SK-N-SH (cell line): ENCODE data around the gene FRAS1. TPM values are rescaled to one million over a fixed set of nuclear protein-coding genes. Genes with fewer than 3 reads are reported as not detected.
A peak's percentile ranks its signal among the peaks of the same experiment; 100 is the strongest.

Experiments used
- CTCF ChIA-PET: fragments of 300-600, 350-600 bp; formaldehyde crosslinking; extraction: SDS; loops from one replicate; lab custom pipeline; 2021; lab: Yijun Ruan, JAX
- POLR2A ChIA-PET: fragments of 350-600 bp; sonication (Branson Sonifier 250); formaldehyde crosslinking; extraction: SDS; loops from one replicate; lab custom pipeline; 2020; ENCODE audit warnings: antibody characterized with exemption, inconsistent platforms; lab: Yijun Ruan, JAX
- DNase-seq: peaks from one replicate; pipeline ENCODE4 v3.0.0; 2012
- H2AFZ ChIP-seq: fragments of 200-600 bp; sonication (generic); 2 replicates; pipeline ENCODE4 v1.8.1; 2016; ENCODE audit warnings: antibody characterized with exemption, mild to moderate bottlenecking, low read depth
- H3F3A ChIP-seq: fragments of 200-600 bp; sonication (generic); replicated peaks from 2 replicates; pipeline ENCODE3; 2016; ENCODE audit warnings: antibody characterized with exemption, mild to moderate bottlenecking; ENCODE audit not compliant: insufficient read depth
- H3K27ac ChIP-seq, 2 experiments: fragments of 200-500 bp in 1 of 2; fragments of 200-600 bp in 1 of 2; sonication (Bioruptor generic) in 1 of 2; sonication (generic), shearing (Covaris generic) in 1 of 2; 2 replicates each; pipeline versions ENCODE4 v1.5.1 to v1.6.1; 2014 to 2016; ENCODE audit warnings: low read depth in 2 of 2, inconsistent platforms in 1 of 2, low read length in 1 of 2, mild to moderate bottlenecking in 1 of 2, mixed read lengths in 1 of 2
- H3K27me3 ChIP-seq: fragments of 200-600 bp; sonication (generic), shearing (Covaris generic); 2 replicates; pipeline ENCODE4 v1.6.1; 2016; ENCODE audit warnings: mixed run types; ENCODE audit not compliant: insufficient read depth
- H3K36me3 ChIP-seq, 2 experiments: fragments of 200-500 bp in 1 of 2; fragments of 200-600 bp in 1 of 2; sonication (Bioruptor generic) in 1 of 2; sonication (generic) in 1 of 2; replicated peaks in 1 of 2; 2 replicates each; pipeline versions ENCODE3 to v1.5.1; 2014 to 2016; ENCODE audit warnings: low read length in 1 of 2, mild to moderate bottlenecking in 1 of 2; ENCODE audit not compliant: insufficient read depth in 2 of 2, control insufficient read depth in 1 of 2
- H3K4me1 ChIP-seq, 2 experiments: fragments of 200-500 bp in 1 of 2; fragments of 200-600 bp in 1 of 2; sonication (Bioruptor generic) in 1 of 2; sonication (generic), shearing (Covaris generic) in 1 of 2; 2 replicates each; pipeline versions ENCODE4 v1.5.1 to v1.6.1; 2014 to 2016; ENCODE audit warnings: low read depth in 1 of 2, low read length in 1 of 2, mixed run types in 1 of 2; ENCODE audit not compliant: insufficient read depth in 2 of 2, control insufficient read depth in 1 of 2
- H3K4me2 ChIP-seq: fragments of 200-600 bp; sonication (generic), shearing (Covaris generic); 2 replicates; pipeline ENCODE4 v1.6.1; 2017; ENCODE audit warnings: mixed run types
- H3K4me3 ChIP-seq, 2 experiments: fragments of 200-500 bp in 1 of 2; fragments of 200-600 bp in 1 of 2; sonication (Bioruptor generic) in 1 of 2; sonication (generic), shearing (Covaris generic) in 1 of 2; 2 replicates each; pipeline versions ENCODE4 v1.5.1 to v1.8.1; 2014 to 2016; ENCODE audit warnings: low read depth in 2 of 2, inconsistent platforms in 1 of 2, low read length in 1 of 2, mild to moderate bottlenecking in 1 of 2, mixed read lengths in 1 of 2, moderate library complexity in 1 of 2
- H3K79me2 ChIP-seq: fragments of 200-600 bp; sonication (generic); 2 replicates; pipeline ENCODE4 v1.8.1; 2017; ENCODE audit warnings: mild to moderate bottlenecking; ENCODE audit not compliant: insufficient read depth
- H3K9ac ChIP-seq: fragments of 200-600 bp; sonication (generic); 2 replicates; pipeline ENCODE4 v1.6.1; 2017; ENCODE audit warnings: mixed run types
- H3K9me2 ChIP-seq: fragments of 200-600 bp; sonication (generic); 2 replicates; pipeline ENCODE4 v1.6.1; 2017; ENCODE audit warnings: mixed run types
- H3K9me3 ChIP-seq: fragments of 200-600 bp; sonication (generic); 2 replicates; pipeline ENCODE4 v1.6.1; 2017; ENCODE audit warnings: mixed run types, mild to moderate bottlenecking, moderate library complexity
- H4K20me1 ChIP-seq: fragments of 200-600 bp; sonication (generic); 2 replicates; pipeline ENCODE4 v1.6.1; 2017; ENCODE audit warnings: mild to moderate bottlenecking, mixed run types; ENCODE audit not compliant: insufficient read depth
- FOXJ3 ChIP-seq: sonication (generic); formaldehyde crosslinking; IDR thresholded peaks from 2 replicates; pipeline ENCODE4 v1.5.1; 2020; ENCODE audit warnings: mild to moderate bottlenecking, missing genetic modification reagents
- IRF3 ChIP-seq: fragments of 150-350 bp; IDR thresholded peaks from 2 replicates; pipeline ENCODE4 v1.6.1; 2016; ENCODE audit warnings: mild to moderate bottlenecking, low read depth, low read length
- JUND ChIP-seq: IDR thresholded peaks from 2 replicates; pipeline ENCODE4 v1.4.0; 2012
- MXI1 ChIP-seq: IDR thresholded peaks from 2 replicates; pipeline ENCODE4 v1.6.1; 2012; ENCODE audit warnings: mild to moderate bottlenecking, low read depth, low read length, improper control_type of control experiment
- NRF1 ChIP-seq: IDR thresholded peaks from 2 replicates; pipeline ENCODE4 v1.6.1; 2012; ENCODE audit warnings: low read depth, mild to moderate bottlenecking, low read length
- POLR2AphosphoS5 ChIP-seq: IDR thresholded peaks from 2 replicates; pipeline ENCODE4 v1.6.1; 2012; ENCODE audit warnings: low read depth, low read length
- RAD21 ChIP-seq: IDR thresholded peaks from 2 replicates; pipeline ENCODE4 v1.6.1; 2012; ENCODE audit warnings: mild to moderate bottlenecking, low read length
- RCOR1 ChIP-seq: fragments of 150-350 bp; IDR thresholded peaks from 2 replicates; pipeline ENCODE4 v1.6.1; 2017; ENCODE audit warnings: antibody characterized with exemption, low read length
- TCF12 ChIP-seq: IDR thresholded peaks from 2 replicates; pipeline ENCODE4 v1.4.0; 2012
- TEAD4 ChIP-seq: IDR thresholded peaks from 2 replicates; pipeline ENCODE4 v1.4.0; 2012; ENCODE audit warnings: mild to moderate bottlenecking, borderline replicate concordance; ENCODE audit not compliant: insufficient read depth
- USF2 ChIP-seq: fragments of 150-350 bp; IDR thresholded peaks from 2 replicates; pipeline ENCODE4 v1.6.1; 2017; ENCODE audit warnings: antibody characterized with exemption, low read length, low read depth, borderline replicate concordance
- YY1 ChIP-seq: IDR thresholded peaks from 2 replicates; pipeline ENCODE4 v1.4.0; 2012; ENCODE audit warnings: low read depth, mild to moderate bottlenecking
- ZBTB33 ChIP-seq: IDR thresholded peaks from 2 replicates; pipeline ENCODE4 v1.4.0; 2012; ENCODE audit warnings: low read depth, borderline replicate concordance
- WGBS: methylation state at CpG from one replicate; pipeline ENCODE4 v1.1.6; 2017; ENCODE audit warnings: low lambda C conversion rate; 5-methylcytosine and 5-hydroxymethylcytosine counted together
- polyA plus RNA-seq, 3 experiments: library from polyadenylated mRNA; depleted of rRNA; stranded (reverse); fragments of >200 nt; gene quantifications; 2 replicates each; pipeline ENCODE4 v1.2.3, GENCODE V29; 2012

The FRAS1 gene
- polyA plus RNA-seq, 1 of the 3 experiments (the other 2 are of a cell fraction): 8.3 TPM

GRCh38 chr4:78510681-78511080 is 453.6 kb downstream of the FRAS1 start:
- TF ChIP-seq YY1: no peak
- TF ChIP-seq IRF3: no peak
- no peak for TF ChIP-seq TEAD4
- TF ChIP-seq TCF12: no peak
- no peak for TF ChIP-seq RAD21
- TF ChIP-seq MXI1: no peak
- H3K9me2 ChIP-seq: no peaks in the 10 kb centered on the region
- H3K4me1 ChIP-seq: no peaks in the 10 kb centered on the region; a peak in 2 of 4 replicates
- ChIA-PET POLR2A (no interaction called here), CTCF (no interaction called here)
- H3K4me3 ChIP-seq: no peak overlapping the region
- H3K27ac ChIP-seq: peak overlapping the region in 1 of 2 experiments; percentile 68; a peak in 2 of 4 replicates
- H3K27me3 ChIP-seq: no peaks in the 10 kb centered on the region
- no peaks in the 10 kb centered on the region for H3K79me2 ChIP-seq
- DNase-seq: no peak
- H4K20me1 ChIP-seq: no peaks in the 10 kb centered on the region
- no peak overlapping the region for H2AFZ ChIP-seq
- peaks cover 9% of the 10 kb centered on the region for H3F3A ChIP-seq
- H3K4me2 ChIP-seq: no peak overlapping the region
- no peak overlapping the region for H3K9ac ChIP-seq
- WGBS: 43% methylated on average over 1 of the region's 1 CpG
- no peaks in the 10 kb centered on the region for H3K9me3 ChIP-seq
- peaks cover 24 to 29% of the 10 kb centered on the region in 2 experiments for H3K36me3 ChIP-seq

- 92% methylated on average over 3 of the region's 3 CpGs for WGBS
Observed at GRCh38 chr4:78512357-78512920, 455.3 kb downstream of the FRAS1 start.

More at GRCh38 chr4:78512357-78512920, 455.3 kb downstream of the FRAS1 start:
- peaks cover 19 to 30% of the 10 kb centered on the region in 2 experiments for H3K36me3 ChIP-seq
- CTCF ChIA-PET: interaction anchor here (0.8 to 6.4 kb wide), 3 partner anchors 453 to 552 kb away, joined by 3 to 77 read pairs (median 3); no protein-coding TSS in a partner anchor
- no peak overlapping the region for H3K27ac ChIP-seq
- TF ChIP-seq ZBTB33 (no peak), JUND (no peak), NRF1 (no peak), RCOR1 (no peak), USF2 (no peak), POLR2AphosphoS5 (no peak), FOXJ3 (CRISPR knock-in tag) (no peak)
- no peaks in the 10 kb centered on the region; a peak in 2 of 4 replicates for H3K4me1 ChIP-seq
- H3K27me3 ChIP-seq: no peaks in the 10 kb centered on the region
- no peak for DNase-seq
- no peaks in the 10 kb centered on the region for H4K20me1 ChIP-seq
- H3K79me2 ChIP-seq: no peaks in the 10 kb centered on the region
- POLR2A ChIA-PET: no interaction called here
- H3K4me2 ChIP-seq: no peak overlapping the region
- no peaks in the 10 kb centered on the region for H3K9me2 ChIP-seq
- H3K9ac ChIP-seq: no peak overlapping the region
- no peak overlapping the region for H3K4me3 ChIP-seq
- peaks cover 10% of the 10 kb centered on the region for H3F3A ChIP-seq
- H3K9me3 ChIP-seq: no peaks in the 10 kb centered on the region
- H2AFZ ChIP-seq: no peak overlapping the region
